Ishikawa (cell line): ENCODE measurements around the gene ZNHIT1.

Experiments
- EP300 ChIP-seq: IDR thresholded peaks from 2 replicates; pipeline ENCODE4 v1.6.1; 2012; ENCODE audit warnings: borderline replicate concordance
- MAX ChIP-seq: IDR thresholded peaks from 2 replicates; pipeline ENCODE4 v1.6.1; 2012
- REST ChIP-seq: IDR thresholded peaks from 2 replicates; pipeline ENCODE4 v1.6.1; 2012; ENCODE audit warnings: low read depth, mild to moderate bottlenecking

- TF ChIP-seq REST: no peak
- TF ChIP-seq EP300: no peak
- TF ChIP-seq MAX: no peak
These were observed 16.0 kb upstream of the ZNHIT1 start for GRCh38 chr7:101201695-101202602.
